HFFc6 (cell line): ENCODE data around the gene SMTN. TPM values are rescaled to one million over a fixed set of nuclear protein-coding genes. Genes with fewer than 3 reads are reported as not detected.

ENCODE experiments used
- DNase-seq: peaks from one replicate; pipeline ENCODE4 v3.0.0-alpha.2; 2018
- H3K27ac Mint-ChIP-seq: 2 replicates; pipeline ENCODE4 v1.8.0; 2020; ENCODE audit warnings: mild to moderate bottlenecking, mixed read lengths
- H3K27me3 Mint-ChIP-seq: 2 replicates; pipeline ENCODE4 v1.8.0; 2021; ENCODE audit warnings: mild to moderate bottlenecking, moderate library complexity, mixed read lengths; ENCODE audit not compliant: insufficient read depth
- H3K36me3 Mint-ChIP-seq: 2 replicates; pipeline ENCODE4 v1.8.0; 2021; ENCODE audit warnings: low read depth, mixed read lengths
- H3K4me1 Mint-ChIP-seq: 2 replicates; pipeline ENCODE4 v1.8.0; 2020; ENCODE audit warnings: low read depth, mixed read lengths
- H3K4me3 Mint-ChIP-seq: 2 replicates; pipeline ENCODE4 v1.8.0; 2020; ENCODE audit warnings: mild to moderate bottlenecking, moderate library complexity, mixed read lengths
- H3K9me3 Mint-ChIP-seq: 2 replicates; pipeline ENCODE4 v1.8.0; 2020; ENCODE audit warnings: mild to moderate bottlenecking, mixed read lengths
- CTCF ChIP-seq: fragments of 200-600 bp; sonication (generic); IDR thresholded peaks from 2 replicates; pipeline ENCODE4 v1.5.0; 2021; ENCODE audit warnings: antibody characterized with exemption, mild to moderate bottlenecking
- total RNA-seq, 6 experiments: library from RNA; stranded (reverse); fragmentation: NEBNext Ultra II Directional; extraction: Animal tissue kit (Norgen Biotek cat#: 25700); gene quantifications; 2 replicates in 1 of 6; 3 replicates in 5 of 6; pipeline ENCODE4 v1.2.3, GENCODE V29; 2021

Gene SMTN
- total RNA-seq, 6 experiments from 2014 or later: 201 to 329 (median 246) TPM

GRCh38 chr22:31148953-31149627 lies 68.0 kb downstream of the SMTN start:
- H3K27ac Mint-ChIP-seq: peak overlapping the region; percentile 30; the same call in 1 of the 2 replicates
- peak; percentile 65 for DNase-seq
- H3K4me3 Mint-ChIP-seq: no peak overlapping the region
- H3K27me3 Mint-ChIP-seq: no peaks in the 10 kb centered on the region
- peak; percentile 90 for TF ChIP-seq CTCF
- peaks cover 10% of the 10 kb centered on the region for H3K36me3 Mint-ChIP-seq
- H3K9me3 Mint-ChIP-seq: peaks cover 28% of the 10 kb centered on the region
- peaks cover 18% of the 10 kb centered on the region for H3K4me1 Mint-ChIP-seq

- peak; percentile 74 for TF ChIP-seq CTCF
- Mint-ChIP-seq H3K27me3 (no peaks in the 10 kb centered on the region), H3K36me3 (peaks cover 10% of the 10 kb centered on the region), H3K4me1 (peaks cover 21% of the 10 kb centered on the region), H3K9me3 (peaks cover 16% of the 10 kb centered on the region), H3K4me3 (no peak overlapping the region), H3K27ac (no peak overlapping the region)
- no peak for DNase-seq
Measured at GRCh38 chr22:31150615-31151014, 69.5 kb downstream of the SMTN start.

- no peak for TF ChIP-seq CTCF
- no peaks in the 10 kb centered on the region for H3K27me3 Mint-ChIP-seq
Measured at GRCh38 chr22:31151872-31152271, 70.8 kb downstream of the SMTN start.

GRCh38 chr22:31153357-31153756 lies 72.2 kb downstream of the SMTN start:
- Mint-ChIP-seq H3K4me1 (peaks cover 30% of the 10 kb centered on the region), H3K9me3 (no peaks in the 10 kb centered on the region)
- TF ChIP-seq CTCF: no peak

More at GRCh38 chr22:31151872-31152271, 70.8 kb downstream of the SMTN start:
- H3K27ac Mint-ChIP-seq: no peak overlapping the region
- no peak overlapping the region for H3K4me3 Mint-ChIP-seq
- H3K4me1 Mint-ChIP-seq: peaks cover 30% of the 10 kb centered on the region
- DNase-seq: no peak
- peaks cover 9% of the 10 kb centered on the region for H3K9me3 Mint-ChIP-seq
- peaks cover 9% of the 10 kb centered on the region for H3K36me3 Mint-ChIP-seq

More at GRCh38 chr22:31153357-31153756, 72.2 kb downstream of the SMTN start:
- Mint-ChIP-seq H3K27me3 (no peaks in the 10 kb centered on the region), H3K4me3 (no peak overlapping the region), H3K36me3 (no peaks in the 10 kb centered on the region), H3K27ac (no peak overlapping the region)
- no peak for DNase-seq

Other genes with a start within 250 kb of the SMTN start
- gene MORC2, start 112.5 kb upstream of the SMTN start, total RNA-seq: 10 to 100 TPM; 22.0 to 30.5 (median 24.5) TPM
- gene TUG1, start 112.1 kb upstream of the SMTN start, total RNA-seq: 10 to 100 TPM; 49.8 to 61.8 (median 56.3) TPM
- 100 to 1,000 TPM; 237 to 356 (median 265) TPM for gene SELENOM, start 26.2 kb downstream of the SMTN start, total RNA-seq
- 1 to 10 TPM in 4 of 6 experiments, under 1 TPM in 2; 0.69 to 1.6 (median 1.0) TPM for gene INPP5J, start 41.6 kb downstream of the SMTN start, total RNA-seq
- under 1 TPM in 1 of 6 experiments, not detected in 5; 0.05 TPM for gene PLA2G3, start 59.2 kb downstream of the SMTN start, total RNA-seq
- gene RNF185, start 78.9 kb downstream of the SMTN start, total RNA-seq: 10 to 100 TPM; 28.1 to 34.2 (median 30.0) TPM
- gene LIMK2, start 131.0 kb downstream of the SMTN start, total RNA-seq: 10 to 100 TPM; 27.9 to 31.4 (median 28.9) TPM
- 10 to 100 TPM in 1 of 6 experiments, 1 to 10 TPM in 5; 8.3 to 11.3 (median 8.9) TPM for gene PIK3IP1, start 211.2 kb downstream of the SMTN start, total RNA-seq